Fibroblast of lung (primary cell): Measurements from ENCODE around the gene ITPA.

ENCODE experiments used
- CTCF ChIP-seq, 2 donors: IDR thresholded peaks in 1 of 2; conservative IDR thresholded peaks in 1 of 2; 1 replicate in 1 of 2; 2 replicates in 1 of 2; pipeline ENCODE4 v1.5.1; 2011 to 2012; ENCODE audit warnings: low read length in 2 of 2, control low read depth in 1 of 2, inconsistent platforms in 1 of 2, low read depth in 1 of 2, mild to moderate bottlenecking in 1 of 2
- EZH2 ChIP-seq: IDR thresholded peaks from 2 replicates; pipeline ENCODE4 v1.5.1; 2012; ENCODE audit warnings: low read length, control low read depth, mild to moderate bottlenecking; ENCODE audit errors: missing control alignments

- TF ChIP-seq CTCF (conservative IDR thresholded peaks at IDR 0.05 in 1 of 2, IDR thresholded peaks at IDR 0.05 in 1 of 2; ENCODE audit: low read depth in 1 of 2, low read length in 2 of 2) (no peak), EZH2 (no peak)
Observed at GRCh38 chr20:3233991-3234498, 24.7 kb downstream of the ITPA start.
